Heart left ventricle (tissue), 16 donors: ENCODE measurements around the gene AP3M1. TPM values are rescaled to one million over a fixed set of nuclear protein-coding genes. Genes with fewer than 3 reads are reported as not detected.

Source experiments
- ATAC-seq, 4 donors: fragments of 200-7000 bp; cut with Tn5 transposase; one replicate each; pipeline ENCODE4 v1.9.1; 2020 to 2022; ENCODE audit warnings: moderate library complexity in 4 of 4, mild to moderate bottlenecking in 3 of 4, moderate number of reproducible peaks in 1 of 4
- DNase-seq, 5 donors: peaks; one replicate each; pipeline ENCODE4 v3.0.0-alpha.2; 2020
- H3K27ac ChIP-seq, 12 donors: fragments of 200-600 bp; sonication (generic) in 4 of 12; one replicate each; pipeline versions ENCODE4 v1.5.0 to v1.8.0; 2016 to 2022; ENCODE audit warnings: mild to moderate bottlenecking in 2 of 12
- H3K27me3 ChIP-seq, 9 donors: fragments of 200-600 bp; sonication (generic) in 2 of 9; one replicate each; pipeline versions ENCODE4 v1.5.1 to v1.8.0; 2016 to 2022; ENCODE audit warnings: mild to moderate bottlenecking in 3 of 9
- H3K36me3 ChIP-seq, 9 donors: fragments of 200-600 bp; sonication (generic) in 2 of 9; one replicate each; pipeline versions ENCODE4 v1.5.0 to v1.8.0; 2018 to 2022; ENCODE audit warnings: mild to moderate bottlenecking in 2 of 9
- H3K4me1 ChIP-seq, 12 donors: fragments of 200-600 bp; sonication (generic) in 4 of 12; one replicate each; pipeline versions ENCODE4 v1.5.0 to v1.8.0; 2016 to 2022; ENCODE audit warnings: mild to moderate bottlenecking in 3 of 12
- H3K4me3 ChIP-seq, 12 donors: fragments of 200-600 bp; sonication (generic) in 4 of 12; one replicate each; pipeline versions ENCODE4 v1.5.0 to v1.8.0; 2017 to 2022; ENCODE audit warnings: mild to moderate bottlenecking in 9 of 12, moderate library complexity in 4 of 12
- H3K9me3 ChIP-seq, 12 donors: fragments of 200-600 bp; sonication (generic) in 4 of 12; one replicate each; pipeline versions ENCODE4 v1.5.0 to v1.8.0; 2016 to 2022; ENCODE audit warnings: mild to moderate bottlenecking in 1 of 12
- CTCF ChIP-seq, 12 donors: fragments of 200-600 bp; sonication (generic) in 4 of 12; IDR thresholded peaks; one replicate each; pipeline versions ENCODE4 v1.5.0 to v1.8.0; 2018 to 2022; ENCODE audit warnings: antibody characterized with exemption in 12 of 12, mild to moderate bottlenecking in 5 of 12
- POLR2A ChIP-seq, 2 donors: fragments of 450-650 bp; IDR thresholded peaks; one replicate each; pipeline ENCODE4 v1.6.1; 2017; ENCODE audit warnings: antibody characterized with exemption in 2 of 2, mild to moderate bottlenecking in 2 of 2, moderate library complexity in 2 of 2
- WGBS, 4 donors: extraction: QIAGEN DNeasy Blood & Tissue Kit in 2 of 4; methylation state at CpG; one replicate each; pipeline versions ENCODE4 v1.1.5 to v1.1.7; 2013 to 2018; 5-methylcytosine and 5-hydroxymethylcytosine counted together
- intact Hi-C, 10 donors: fragments of 100-400 bp; cut with DNase I; formaldehyde crosslinking; loops; one replicate each; pipeline versions ENCODE4 v1.11.1 to v1.14.2; 2022
- polyA plus RNA-seq, 2 donors: library from polyadenylated mRNA; stranded (reverse); fragments of 200-250 nt; gene quantifications; one replicate each; pipeline ENCODE4 v1.2.3, GENCODE V29; 2013
- total RNA-seq, 9 donors: library from RNA; depleted of rRNA in 2 of 9; stranded (reverse); fragments of >200 nt in 2 of 9; fragmentation: NEBNext Ultra II Directional in 3 of 9; extraction: Animal tissue kit (Norgen Biotek cat#: 25700) in 3 of 9; gene quantifications; one replicate each; pipeline versions ENCODE4 v1.1.0 to v1.2.4, GENCODE V29; 2016 to 2023
- donor health status: ischemic (EF 13 %, LVEDD 7.1; RV severe dilation, severe dysfunction).
- donor health status: healthy with polysubstance abuse.
- donor health status: DM: no; HTN: yes; CAD: no.
- donor health status: DM: no; HTN: no; CAD: no.
- donor health status: ischemic (EF 25% LVEDD 6.9; RV normal size, moderate dysfunction).
- donor health status: ischemic (EF 25% LVEDD 5.7; RV mildly dilated, moderate dysfunction).
- donor health status: healthy.
- donor health status: DM: yes; HTN: yes; CAD: no.
- donor health status: ischemic (EF 35%, LVEDD 5.7; RV mildly dilated, moderate dysfunction).
- donor health status: nonischemic (EF 11% LVEDD 7.7; RV severe dilation, severe dysfunction).
- donor health status: DM: yes; HTN: yes; CAD: no.
- donor health status: PGD.
- donor health status: ischemic (EF 29% LVEDD 5.4; RV normal size, mild dysfunction).
- donor health status: nonischemic (EF 23%, LVEDD 6.1; RV moderate dilation, normal function).

The AP3M1 gene
- total and polyA plus RNA-seq, 11 donors = 7.8 to 37.0 (median 30.5) TPM

- no peak overlapping the region for H3K27ac ChIP-seq
- no peak for TF ChIP-seq CTCF (IDR thresholded peaks at IDR 0.05)
- no peak for TF ChIP-seq POLR2A (IDR thresholded peaks at IDR 0.05)
- H3K4me1 ChIP-seq = peaks cover 0 to 18% (median 2%) of the 10 kb centered on the region in 12 donors
- DNase-seq (no peak), ATAC-seq (no peak)
- WGBS, 4 donors = 78 to 88% (median 87%) methylated on average over 1 of the region's 1 CpG
- no peaks in the 10 kb centered on the region for H3K9me3 ChIP-seq
- no peaks in the 10 kb centered on the region for H3K27me3 ChIP-seq
- intact Hi-C loops = no loop called here
- H3K4me3 ChIP-seq = no peak overlapping the region
- peaks cover 0 to 100% (median 97%) of the 10 kb centered on the region in 9 donors for H3K36me3 ChIP-seq
These were observed 29.3 kb downstream of the AP3M1 start for GRCh38 chr10:74121368-74121767.

GRCh38 chr10:74120911-74121310 is 29.7 kb downstream of the AP3M1 start:
- H3K36me3 ChIP-seq = peaks cover 0 to 100% (median 97%) of the 10 kb centered on the region in 9 donors
- H3K4me3 ChIP-seq = no peak overlapping the region
- H3K4me1 ChIP-seq = peaks cover 0 to 18% (median 2%) of the 10 kb centered on the region in 12 donors
- ATAC-seq (no peak), DNase-seq (no peak)
- intact Hi-C loops = no loop called here
- WGBS, 4 donors = 22 to 40% (median 29%) methylated on average over 1 of the region's 1 CpG
- no peaks in the 10 kb centered on the region for H3K27me3 ChIP-seq
- H3K9me3 ChIP-seq = no peaks in the 10 kb centered on the region
- H3K27ac ChIP-seq = peak overlapping the region in 1 of 12 donors; percentile 11
- TF ChIP-seq POLR2A (IDR thresholded peaks at IDR 0.05) = no peak
- TF ChIP-seq CTCF (IDR thresholded peaks at IDR 0.05) = no peak

DNA sequence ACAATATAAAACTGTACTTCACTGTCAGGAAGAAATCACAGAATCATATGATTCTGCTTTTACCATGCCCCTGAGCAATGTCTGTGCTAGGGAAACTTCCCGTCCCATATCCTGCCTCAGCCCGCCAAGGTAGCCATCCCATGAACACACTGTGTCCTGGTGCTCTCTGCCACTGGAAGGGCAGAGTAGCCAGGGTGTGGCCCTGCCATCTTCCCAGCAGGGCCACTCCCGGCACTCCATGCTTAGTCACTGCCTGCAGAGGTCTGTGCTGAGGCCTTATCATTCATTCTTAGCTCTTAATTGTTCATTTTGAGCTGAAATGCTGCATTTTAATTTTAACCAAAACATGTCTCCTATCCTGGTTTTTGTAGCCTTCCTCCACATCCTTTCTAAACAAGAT is 31.8 kb downstream of the AP3M1 start:
- Histone ChIP-seq H3K27ac (peak overlapping the region in 3 of 12 donors; percentile 13 to 46 (median 32)), H3K36me3 (peaks cover 0 to 100% (median 97%) of the 10 kb centered on the region in 9 donors), H3K4me3 (no peak overlapping the region), H3K27me3 (no peaks in the 10 kb centered on the region), H3K9me3 (no peaks in the 10 kb centered on the region), H3K4me1 (peaks cover 0 to 20% (median 3%) of the 10 kb centered on the region in 12 donors)
- intact Hi-C loops = no loop called here
- WGBS, 4 donors = 70 to 84% (median 75%) methylated on average over 3 of the region's 3 CpGs
- TF ChIP-seq CTCF (IDR thresholded peaks at IDR 0.05) (no peak), POLR2A (IDR thresholded peaks at IDR 0.05) (no peak)
- DNase-seq = no peak
- peak in 3 of 4 donors; percentile 17 to 52 (median 29) for ATAC-seq

GRCh38 chr10:74117738-74118137 is 32.9 kb downstream of the AP3M1 start:
- no peak for TF ChIP-seq POLR2A (IDR thresholded peaks at IDR 0.05)
- TF ChIP-seq CTCF (IDR thresholded peaks at IDR 0.05) = no peak
- no peaks in the 10 kb centered on the region for H3K9me3 ChIP-seq
- peaks cover 0 to 23% (median 11%) of the 10 kb centered on the region in 12 donors for H3K4me1 ChIP-seq
- H3K4me3 ChIP-seq = no peak overlapping the region
- no peak for ATAC-seq
- no peak for DNase-seq
- no peaks in the 10 kb centered on the region for H3K27me3 ChIP-seq
- intact Hi-C loops = no loop called here
- WGBS, 4 donors = 89 to 95% (median 89%) methylated on average over 4 of the region's 4 CpGs
- peaks cover 0 to 100% (median 95%) of the 10 kb centered on the region in 9 donors for H3K36me3 ChIP-seq
- H3K27ac ChIP-seq = peak overlapping the region in 2 of 12 donors; percentile 32 to 46
